Sigmoid colon (tissue), 7 donors: Measurements from ENCODE around the gene FASN. TPM values are rescaled to one million over a fixed set of nuclear protein-coding genes. Genes with fewer than 3 reads are reported as not detected.
A peak's percentile ranks its signal among the peaks of the same experiment; 100 is the strongest.

Experiments
- DNase-seq: peaks from one replicate; pipeline ENCODE4 v3.0.0-alpha.2; 2019
- H3K27ac ChIP-seq, 4 donors: fragments of 200-600 bp; sonication (generic); one replicate each; pipeline ENCODE4 v1.5.1; 2016 to 2019; ENCODE audit warnings: mild to moderate bottlenecking in 1 of 4
- H3K27me3 ChIP-seq, 3 donors: fragments of 200-600 bp; sonication (generic); one replicate each; pipeline ENCODE4 v1.5.1; 2019; ENCODE audit warnings: mild to moderate bottlenecking in 1 of 3
- H3K36me3 ChIP-seq, 4 donors: fragments of 200-600 bp; sonication (generic); one replicate each; pipeline ENCODE4 v1.5.1; 2016 to 2019
- H3K4me1 ChIP-seq, 4 donors: fragments of 200-600 bp; sonication (generic); one replicate each; pipeline ENCODE4 v1.5.1; 2017 to 2019
- H3K4me3 ChIP-seq, 4 donors: fragments of 200-600 bp; sonication (generic); one replicate each; pipeline ENCODE4 v1.5.1; 2017 to 2019; ENCODE audit warnings: mild to moderate bottlenecking in 2 of 4, moderate library complexity in 1 of 4
- H3K9me3 ChIP-seq, 4 donors: fragments of 200-600 bp in 3 of 4; sonication (generic) in 3 of 4; one replicate each; pipeline versions ENCODE4 v1.5.1 to v1.6.1; 2013 to 2019
- CTCF ChIP-seq, 4 experiments: fragments of 450-650 bp in 3 of 4; fragments of 200-600 bp in 1 of 4; IDR thresholded peaks; one replicate each; pipeline ENCODE4 v1.5.1; 2016 to 2019; ENCODE audit warnings: antibody characterized with exemption in 4 of 4, mild to moderate bottlenecking in 3 of 4, moderate library complexity in 2 of 4
- EP300 ChIP-seq, 4 donors: sonication (generic); formaldehyde crosslinking; IDR thresholded peaks; one replicate each; pipeline ENCODE4 v1.6.1; 2017; ENCODE audit warnings: antibody characterized with exemption in 4 of 4
- POLR2A ChIP-seq, 2 donors: fragments of 450-650 bp; IDR thresholded peaks; one replicate each; pipeline ENCODE4 v1.6.1; 2016; ENCODE audit warnings: antibody characterized with exemption in 2 of 2, mild to moderate bottlenecking in 2 of 2, moderate library complexity in 2 of 2
- POLR2AphosphoS5 ChIP-seq, 4 donors: sonication (generic); formaldehyde crosslinking; IDR thresholded peaks; one replicate each; pipeline ENCODE4 v1.6.1; 2017; ENCODE audit warnings: antibody characterized with exemption in 4 of 4
- WGBS, 2 donors: extraction: QIAGEN DNeasy Blood & Tissue Kit; methylation state at CpG; one replicate each; pipeline ENCODE4 v1.1.7; 2013; 5-methylcytosine and 5-hydroxymethylcytosine counted together
- intact Hi-C: fragments of 100-400 bp; cut with DNase I; formaldehyde crosslinking; loops from one replicate; pipeline ENCODE4 v1.15.1; 2023
- polyA plus RNA-seq, 3 donors: library from polyadenylated mRNA; stranded (reverse); fragments of 200-250 nt; gene quantifications; one replicate each; pipeline ENCODE4 v1.2.3, GENCODE V29; 2013
- total RNA-seq, 4 donors: library from RNA; depleted of rRNA; stranded (reverse); fragments of >200 nt; gene quantifications; one replicate each; pipeline ENCODE4 v1.1.0, GENCODE V29; 2016
- donor health status: healthy with polysubstance abuse.
- donor health status: Bipolar disorder and iron deficiency.
- donor health status: healthy.

FASN gene
- total and polyA plus RNA-seq, 7 donors, result 12.7 to 152 (median 18.0) TPM

GRCh38 chr17:82121660-82122629, 23.9 kb upstream of the FASN start:
- no peak for DNase-seq
- no peak overlapping the region for H3K4me3 ChIP-seq
- whole genome bisulfite sequencing, 2 donors, result 79 to 89% methylated on average over 32 of the region's 32 CpGs
- no peak overlapping the region for H3K27ac ChIP-seq
- no peak for TF ChIP-seq POLR2AphosphoS5 (IDR thresholded peaks at IDR 0.05)
- no peaks in the 10 kb centered on the region for H3K27me3 ChIP-seq
- no peaks in the 10 kb centered on the region for H3K4me1 ChIP-seq
- H3K36me3 ChIP-seq, result peaks cover 0 to 10% (median 0%) of the 10 kb centered on the region in 4 donors
- no peaks in the 10 kb centered on the region for H3K9me3 ChIP-seq
- intact Hi-C loops, result no loop called here

DNA sequence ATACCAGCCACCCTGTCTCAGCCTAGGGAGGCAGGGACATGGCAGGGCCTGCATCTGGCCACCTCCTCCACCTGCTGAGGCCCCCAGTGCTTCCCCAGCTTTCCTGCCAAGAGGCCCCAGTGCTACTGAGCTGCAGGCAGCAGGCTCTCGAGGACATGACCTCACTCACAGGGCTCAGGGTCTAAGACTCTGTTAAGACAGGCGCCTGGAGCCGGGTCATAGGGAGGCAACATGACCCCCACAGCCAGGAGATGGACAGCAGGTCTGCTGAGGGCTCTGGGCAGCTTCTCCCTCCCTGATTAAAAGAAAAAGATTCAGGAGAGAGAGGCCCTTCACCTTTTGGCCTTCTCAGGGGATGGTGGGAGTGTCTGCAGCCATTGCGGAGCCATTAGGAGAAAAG, 23.2 kb upstream of the FASN start:
- Histone ChIP-seq H3K9me3 (no peaks in the 10 kb centered on the region), H3K36me3 (peaks cover 0 to 4% (median 0%) of the 10 kb centered on the region in 4 donors), H3K4me1 (no peaks in the 10 kb centered on the region), H3K27me3 (no peaks in the 10 kb centered on the region), H3K27ac (no peak overlapping the region), H3K4me3 (no peak overlapping the region)
- no peak for DNase-seq
- intact Hi-C loops, result no loop called here
- WGBS, 2 donors, result 95% methylated on average over 4 of the region's 4 CpGs
- TF ChIP-seq POLR2A (IDR thresholded peaks at IDR 0.05) (no peak), POLR2AphosphoS5 (IDR thresholded peaks at IDR 0.05) (no peak), CTCF (IDR thresholded peaks at IDR 0.05) (no peak)

- Histone ChIP-seq H3K9me3 (no peaks in the 10 kb centered on the region), H3K27me3 (no peaks in the 10 kb centered on the region), H3K4me3 (no peak overlapping the region), H3K36me3 (peaks cover 0 to 4% (median 0%) of the 10 kb centered on the region in 4 donors), H3K4me1 (no peaks in the 10 kb centered on the region), H3K27ac (no peak overlapping the region)
- no peak for DNase-seq
- intact Hi-C loops, result no loop called here
- WGBS, 2 donors, result 71 to 82% methylated on average over 12 of the region's 12 CpGs
- no peak for TF ChIP-seq EP300 (IDR thresholded peaks at IDR 0.05)
- no peak for TF ChIP-seq POLR2AphosphoS5 (IDR thresholded peaks at IDR 0.05)
- TF ChIP-seq CTCF (IDR thresholded peaks at IDR 0.05), result no peak
- no peak for TF ChIP-seq POLR2A (IDR thresholded peaks at IDR 0.05)
Measured at GRCh38 chr17:82120148-82120547, 22.1 kb upstream of the FASN start.

DNA sequence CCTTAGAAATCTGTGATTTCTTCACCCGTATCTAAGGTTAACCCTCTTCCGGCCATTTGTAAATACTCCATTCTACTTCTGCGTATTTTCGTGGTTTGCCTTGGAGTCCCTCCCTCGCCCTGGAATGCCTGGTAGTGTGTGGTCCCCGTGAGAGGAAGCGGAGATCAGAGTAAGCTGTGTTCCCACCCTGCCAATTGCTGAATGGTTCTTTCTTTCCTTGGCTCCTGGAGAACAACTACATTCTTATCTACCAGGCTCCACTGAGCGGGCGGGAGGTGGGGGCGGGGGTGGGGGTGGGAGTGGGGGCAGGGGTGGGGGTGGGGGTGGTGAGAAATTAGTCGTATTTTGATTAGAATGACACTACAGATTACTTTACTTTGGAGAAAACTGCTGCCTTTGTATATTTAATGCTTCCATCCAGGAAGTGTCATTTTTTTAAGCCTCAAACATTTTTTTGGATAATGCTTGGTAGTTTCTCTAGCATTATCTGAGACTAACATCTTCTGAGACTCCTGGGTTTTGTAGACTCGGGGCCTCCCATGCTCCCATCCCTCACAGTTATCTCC, 20.9 kb upstream of the FASN start:
- peaks cover 0 to 5% (median 0%) of the 10 kb centered on the region in 4 donors for H3K36me3 ChIP-seq
- H3K9me3 ChIP-seq, result no peaks in the 10 kb centered on the region
- no peaks in the 10 kb centered on the region for H3K4me1 ChIP-seq
- no peak overlapping the region for H3K4me3 ChIP-seq
- no peaks in the 10 kb centered on the region for H3K27me3 ChIP-seq
- TF ChIP-seq POLR2AphosphoS5 (IDR thresholded peaks at IDR 0.05) (no peak), CTCF (IDR thresholded peaks at IDR 0.05) (no peak), EP300 (IDR thresholded peaks at IDR 0.05) (no peak), POLR2A (IDR thresholded peaks at IDR 0.05) (no peak)
- intact Hi-C loops, result no loop called here
- no peak for DNase-seq
- peak overlapping the region in 1 of 4 donors; percentile 14 for H3K27ac ChIP-seq
- WGBS, 2 donors, result 81 to 87% methylated on average over 12 of the region's 12 CpGs

GRCh38 chr17:82118168-82118814, 20.3 kb upstream of the FASN start:
- DNase-seq, result no peak
- H3K27me3 ChIP-seq, result no peaks in the 10 kb centered on the region
- intact Hi-C loops, result no loop called here
- no peaks in the 10 kb centered on the region for H3K4me1 ChIP-seq
- TF ChIP-seq EP300 (IDR thresholded peaks at IDR 0.05) (no peak), POLR2AphosphoS5 (IDR thresholded peaks at IDR 0.05) (no peak), CTCF (IDR thresholded peaks at IDR 0.05) (no peak), POLR2A (IDR thresholded peaks at IDR 0.05) (no peak)
- peaks cover 0 to 11% (median 0%) of the 10 kb centered on the region in 4 donors for H3K36me3 ChIP-seq
- H3K4me3 ChIP-seq, result no peak overlapping the region
- H3K9me3 ChIP-seq, result no peaks in the 10 kb centered on the region
- 90 to 92% methylated on average over 18 of the region's 18 CpGs for WGBS, 2 donors
- H3K27ac ChIP-seq, result peak overlapping the region in 1 of 4 donors; percentile 14
